HG03571 (cell line): ENCODE results near the gene ZNF598.
A peak's percentile ranks its signal among the peaks of the same experiment; 100 is the strongest.

Source experiments
- ATAC-seq: cut with Tn5 transposase; IDR thresholded peaks from one replicate; pipeline ENCODE4 v1.9.1; 2021; ENCODE audit not compliant: unreplicated experiment

ZNF598 gene

GRCh38 chr16:1991948-1992703 lies 17.5 kb downstream of the ZNF598 start:
- ATAC-seq: peak; percentile 38

GRCh38 chr16:1991588-1991947 lies 18.1 kb downstream of the ZNF598 start:
- no peak for ATAC-seq

GRCh38 chr16:1991135-1991551 lies 18.5 kb downstream of the ZNF598 start:
- ATAC-seq: peak; percentile 36

GRCh38 chr16:1990351-1991134 lies 19.1 kb downstream of the ZNF598 start:
- no peak for ATAC-seq

GRCh38 chr16:1990101-1990350 lies 19.6 kb downstream of the ZNF598 start:
- no peak for ATAC-seq

GRCh38 chr16:1989209-1990100 lies 20.2 kb downstream of the ZNF598 start, which contains the start of gene SYNGR3:
SYNGR3 (plus strand) TSS chr16:1989970; CDS start chr16:1990103, 133 bp downstream.
- no peak for ATAC-seq

GRCh38 chr16:1987198-1987597 lies 22.4 kb downstream of the ZNF598 start:
- ATAC-seq: no peak

- no peak for ATAC-seq
These were observed 24.0 kb downstream of the ZNF598 start for GRCh38 chr16:1985466-1986150.

- peak; percentile 2 for ATAC-seq
These were observed 25.0 kb downstream of the ZNF598 start for GRCh38 chr16:1984347-1985225.

GRCh38 chr16:1983544-1984346 lies 25.9 kb downstream of the ZNF598 start, which contains the start of gene GFER:
GFER (plus strand) TSS chr16:1984193; CDS start chr16:1984219, 26 bp downstream.
- ATAC-seq: peak; percentile 70

GRCh38 chr16:1982991-1983543 lies 26.6 kb downstream of the ZNF598 start:
- no peak for ATAC-seq

- ATAC-seq: no peak
These were observed 27.6 kb downstream of the ZNF598 start for GRCh38 chr16:1982013-1982433.

- ATAC-seq: no peak
These were observed 28.2 kb downstream of the ZNF598 start, which contains the start of gene NOXO1 for GRCh38 chr16:1981398-1981836. NOXO1 (minus strand) TSS chr16:1981469; CDS start chr16:1981179, 290 bp downstream.

- no peak for ATAC-seq
These were observed 28.9 kb downstream of the ZNF598 start for GRCh38 chr16:1980770-1981087.

GRCh38 chr16:1980030-1980769 lies 29.4 kb downstream of the ZNF598 start:
- ATAC-seq: no peak

GRCh38 chr16:1979271-1980029 lies 30.2 kb downstream of the ZNF598 start:
- no peak for ATAC-seq

GRCh38 chr16:1978476-1979120 lies 31.0 kb downstream of the ZNF598 start:
- no peak for ATAC-seq
